ENCODE measurements around the gene C19orf85. TPM values are rescaled to one million over a fixed set of nuclear protein-coding genes. Genes with fewer than 3 reads are reported as not detected.
A peak's percentile ranks its signal among the peaks of the same experiment; 100 is the strongest.

C19orf85 gene
- total RNA-seq, 4 donors from 2014 or later: not detected

DNA sequence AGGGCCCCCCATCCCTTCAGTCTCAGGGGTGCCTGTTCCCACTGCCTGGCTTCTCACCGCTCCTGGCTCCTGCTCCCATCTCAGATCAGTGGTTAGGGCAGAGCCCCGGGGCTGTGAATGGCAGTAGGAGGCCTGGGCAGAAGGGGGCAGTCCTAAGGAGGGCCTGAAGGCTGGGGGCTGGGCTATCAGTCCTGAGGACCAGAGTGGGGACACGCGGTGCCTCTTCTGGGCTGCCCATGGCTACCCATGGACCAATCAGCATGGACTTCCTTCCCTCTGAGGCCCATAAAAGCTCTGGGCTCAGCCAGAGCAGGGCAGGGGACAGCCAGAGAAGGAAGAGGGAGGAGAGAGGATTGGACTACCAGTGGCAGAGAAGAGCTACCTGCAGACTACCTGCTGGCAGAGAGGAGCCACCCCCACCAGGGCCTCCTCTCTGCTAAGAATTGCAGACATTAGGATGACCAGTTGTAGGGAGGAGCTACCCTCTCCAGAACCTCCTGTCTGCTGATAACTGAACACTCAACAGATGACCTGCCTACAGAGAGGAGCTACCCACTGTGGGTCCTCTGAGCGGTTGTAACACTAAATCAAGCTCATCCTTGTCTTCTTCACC is 44.8 kb downstream of the C19orf85 start:
- Histone ChIP-seq H3K27ac (no peak overlapping the region), H3K27me3 (peaks cover 9% of the 10 kb centered on the region), H3K4me1 (peaks cover 3% of the 10 kb centered on the region), H3K36me3 (no peaks in the 10 kb centered on the region), H3K4me3 (no peak overlapping the region), H3K9me3 (no peaks in the 10 kb centered on the region)
- 71% methylated on average over 3 of the region's 5 CpGs for WGBS
- DNase-seq (ENCODE audit: low spot score in 2 of 2): no peak
- TF ChIP-seq POLR2A (IDR thresholded peaks at IDR 0.05) (no peak), EP300 (IDR thresholded peaks at IDR 0.05) (no peak), POLR2AphosphoS5 (IDR thresholded peaks at IDR 0.05) (no peak)
- TF ChIP-seq, protein P1, sequence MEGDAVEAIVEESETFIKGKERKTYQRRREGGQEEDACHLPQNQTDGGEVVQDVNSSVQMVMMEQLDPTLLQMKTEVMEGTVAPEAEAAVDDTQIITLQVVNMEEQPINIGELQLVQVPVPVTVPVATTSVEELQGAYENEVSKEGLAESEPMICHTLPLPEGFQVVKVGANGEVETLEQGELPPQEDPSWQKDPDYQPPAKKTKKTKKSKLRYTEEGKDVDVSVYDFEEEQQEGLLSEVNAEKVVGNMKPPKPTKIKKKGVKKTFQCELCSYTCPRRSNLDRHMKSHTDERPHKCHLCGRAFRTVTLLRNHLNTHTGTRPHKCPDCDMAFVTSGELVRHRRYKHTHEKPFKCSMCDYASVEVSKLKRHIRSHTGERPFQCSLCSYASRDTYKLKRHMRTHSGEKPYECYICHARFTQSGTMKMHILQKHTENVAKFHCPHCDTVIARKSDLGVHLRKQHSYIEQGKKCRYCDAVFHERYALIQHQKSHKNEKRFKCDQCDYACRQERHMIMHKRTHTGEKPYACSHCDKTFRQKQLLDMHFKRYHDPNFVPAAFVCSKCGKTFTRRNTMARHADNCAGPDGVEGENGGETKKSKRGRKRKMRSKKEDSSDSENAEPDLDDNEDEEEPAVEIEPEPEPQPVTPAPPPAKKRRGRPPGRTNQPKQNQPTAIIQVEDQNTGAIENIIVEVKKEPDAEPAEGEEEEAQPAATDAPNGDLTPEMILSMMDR (IDR thresholded peaks at IDR 0.05): no peak

DNA sequence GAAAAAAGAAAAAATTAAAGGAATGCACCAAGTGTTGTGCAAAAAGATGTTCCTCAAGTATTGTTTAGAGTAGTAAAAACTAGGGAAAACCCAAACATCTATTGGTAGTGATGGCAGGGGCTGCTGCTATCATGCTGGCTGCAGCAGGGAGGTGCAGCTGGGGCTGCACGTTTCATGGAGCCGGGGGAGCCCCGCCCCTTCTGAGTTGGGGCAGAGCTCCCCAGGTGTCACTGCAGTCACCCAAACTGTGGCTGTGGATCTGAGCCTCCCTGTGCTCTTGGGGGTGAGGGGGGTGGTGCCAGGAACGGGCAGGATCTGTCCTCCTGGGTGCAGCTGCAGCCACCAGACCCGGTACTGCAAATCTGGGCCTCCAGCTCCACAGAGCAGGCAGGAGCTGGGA is 45.4 kb downstream of the C19orf85 start:
- 48% methylated on average over 4 of the region's 5 CpGs for WGBS
- H3K27me3 ChIP-seq: peaks cover 5% of the 10 kb centered on the region
- no peak for TF ChIP-seq EP300 (IDR thresholded peaks at IDR 0.05)
- no peak for TF ChIP-seq POLR2A (IDR thresholded peaks at IDR 0.05)
- TF ChIP-seq POLR2AphosphoS5 (IDR thresholded peaks at IDR 0.05): no peak
- TF ChIP-seq, protein P1 (IDR thresholded peaks at IDR 0.05): no peak
- no peaks in the 10 kb centered on the region for H3K36me3 ChIP-seq
- H3K27ac ChIP-seq: no peak overlapping the region
- no peaks in the 10 kb centered on the region for H3K9me3 ChIP-seq
- no peak for DNase-seq (ENCODE audit: low spot score in 2 of 2)
- peaks cover 3% of the 10 kb centered on the region for H3K4me1 ChIP-seq
- H3K4me3 ChIP-seq: no peak overlapping the region

DNA sequence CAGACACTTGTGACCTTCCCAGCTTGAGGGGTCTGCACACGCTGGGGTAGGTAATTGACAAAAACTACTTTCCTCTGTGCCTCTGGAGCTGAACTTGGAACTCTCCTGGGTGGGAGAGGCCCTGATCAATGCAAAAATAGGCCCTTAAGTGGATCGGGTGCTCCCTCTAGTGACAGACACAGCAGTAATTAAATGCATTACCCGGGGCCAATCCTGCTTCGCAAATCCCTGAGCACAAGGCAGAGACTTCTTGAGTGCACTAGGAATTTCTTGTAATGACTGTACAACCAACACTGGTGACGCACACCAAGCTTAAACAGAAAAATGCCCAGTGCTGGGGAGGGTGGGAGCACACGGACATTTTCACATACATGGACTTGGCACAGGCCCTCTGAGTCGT is 46.4 kb downstream of the C19orf85 start:
- Histone ChIP-seq H3K36me3 (no peaks in the 10 kb centered on the region), H3K4me3 (no peak overlapping the region), H3K9me3 (no peaks in the 10 kb centered on the region), H3K27me3 (peaks cover 5% of the 10 kb centered on the region), H3K4me1 (peaks cover under 1% of the 10 kb centered on the region), H3K27ac (no peak overlapping the region)
- no peak for DNase-seq (ENCODE audit: low spot score in 2 of 2)
- TF ChIP-seq, protein P1 (IDR thresholded peaks at IDR 0.05): peak; percentile 41 to 42
- TF ChIP-seq POLR2AphosphoS5 (IDR thresholded peaks at IDR 0.05): no peak
- TF ChIP-seq EP300 (IDR thresholded peaks at IDR 0.05): no peak
- TF ChIP-seq POLR2A (IDR thresholded peaks at IDR 0.05): no peak
- WGBS: 12% methylated on average over 7 of the region's 7 CpGs

Other genes with a start within 250 kb of the C19orf85 start
- gene TMEM86B, start 236.0 kb downstream of the C19orf85 start, total RNA-seq: 1 to 10 TPM; 2.0 to 9.4 (median 4.2) TPM
- 10 to 100 TPM; 49.0 to 56.2 (median 51.3) TPM for gene PPP6R1, start 205.7 kb downstream of the C19orf85 start, total RNA-seq
- 10 to 100 TPM; 17.9 to 46.7 (median 36.7) TPM for gene HSPBP1, start 184.6 kb downstream of the C19orf85 start, total RNA-seq
- 1 to 10 TPM in 3 of 4 donors, under 1 TPM in 1; 0.68 to 2.3 (median 1.6) TPM for gene BRSK1, start 180.8 kb downstream of the C19orf85 start, total RNA-seq
- gene TMEM150B, start 139.4 kb downstream of the C19orf85 start, total RNA-seq: not detected
- gene KMT5C, start 124.9 kb downstream of the C19orf85 start, total RNA-seq: 10 to 100 TPM; 17.3 to 61.8 (median 39.1) TPM
- gene COX6B2, start 110.0 kb downstream of the C19orf85 start, total RNA-seq: 1 to 10 TPM in 3 of 4 donors, under 1 TPM in 1; 0.47 to 1.9 (median 1.3) TPM
- not detected for gene GARIN5B, start 101.5 kb downstream of the C19orf85 start, total RNA-seq
- gene IL11, start 94.3 kb downstream of the C19orf85 start, total RNA-seq: 1 to 10 TPM in 3 of 4 donors, under 1 TPM in 1; 0.97 to 1.7 (median 1.2) TPM
- gene TMEM190, start 87.9 kb downstream of the C19orf85 start, total RNA-seq: not detected
- 10 to 100 TPM in 3 of 4 donors, 1 to 10 TPM in 1; 6.3 to 37.1 (median 29.3) TPM for gene TMEM238, start 80.5 kb downstream of the C19orf85 start, total RNA-seq
- 100 to 1,000 TPM; 605 to 767 (median 714) TPM for gene RPL28, start 78.8 kb downstream of the C19orf85 start, total RNA-seq
- gene UBE2S, start 57.0 kb downstream of the C19orf85 start, total RNA-seq: 10 to 100 TPM in 2 of 4 donors, 1 to 10 TPM in 2; 7.4 to 17.0 (median 12.2) TPM
- gene SHISA7, start 21.5 kb downstream of the C19orf85 start, total RNA-seq: under 1 TPM in 2 of 4 donors, not detected in 2; 0.08 to 0.26 TPM
- gene ISOC2, start 3.1 kb downstream of the C19orf85 start, total RNA-seq: 10 to 100 TPM; 44.7 to 97.2 (median 87.5) TPM
- 10 to 100 TPM; 17.3 to 22.9 (median 19.8) TPM for gene ZNF628, start 11.9 kb upstream of the C19orf85 start, total RNA-seq
- gene NAT14, start 20.4 kb upstream of the C19orf85 start, total RNA-seq: 1 to 10 TPM; 2.4 to 4.8 (median 4.0) TPM
- gene SSC5D, start 23.7 kb upstream of the C19orf85 start, total RNA-seq: 1 to 10 TPM in 2 of 4 donors, under 1 TPM in 2; 0.57 to 2.1 (median 1.0) TPM
- gene SBK2, start 72.4 kb upstream of the C19orf85 start, total RNA-seq: not detected
- gene SBK3, start 80.8 kb upstream of the C19orf85 start, total RNA-seq: not detected
- 1 to 10 TPM; 1.8 to 3.1 (median 2.8) TPM for gene ZNF579, start 116.1 kb upstream of the C19orf85 start, total RNA-seq
- 1 to 10 TPM; 7.6 to 9.2 (median 8.5) TPM for gene FIZ1, start 134.8 kb upstream of the C19orf85 start, total RNA-seq
- gene ZNF524, start 135.5 kb upstream of the C19orf85 start, total RNA-seq: 10 to 100 TPM; 29.4 to 49.9 (median 47.0) TPM
- 10 to 100 TPM in 2 of 4 donors, 1 to 10 TPM in 2; 7.6 to 14.2 (median 9.9) TPM for gene ZNF865, start 140.9 kb upstream of the C19orf85 start, total RNA-seq
- gene ZNF784, start 159.8 kb upstream of the C19orf85 start, total RNA-seq: 1 to 10 TPM; 4.3 to 8.0 (median 6.5) TPM
- 10 to 100 TPM; 15.0 to 27.9 (median 22.3) TPM for gene ZNF580, start 176.3 kb upstream of the C19orf85 start, total RNA-seq
- 10 to 100 TPM; 16.3 to 27.1 (median 20.2) TPM for gene ZNF581, start 178.9 kb upstream of the C19orf85 start, total RNA-seq
- 10 to 100 TPM in 1 of 4 donors, 1 to 10 TPM in 3; 6.2 to 18.3 (median 8.5) TPM for gene CCDC106, start 183.5 kb upstream of the C19orf85 start, total RNA-seq
- 100 to 1,000 TPM in 1 of 4 donors, 10 to 100 TPM in 3; 82.8 to 128 (median 88.5) TPM for gene U2AF2, start 190.3 kb upstream of the C19orf85 start, total RNA-seq
- 100 to 1,000 TPM in 1 of 4 donors, 10 to 100 TPM in 3; 80.1 to 104 (median 82.9) TPM for gene EPN1, start 210.5 kb upstream of the C19orf85 start, total RNA-seq

Measured in suprapubic skin (tissue), 4 donors.